Measurements from ENCODE around the gene RASGEF1C.
A peak's percentile ranks its signal among the peaks of the same experiment; 100 is the strongest.

DNA sequence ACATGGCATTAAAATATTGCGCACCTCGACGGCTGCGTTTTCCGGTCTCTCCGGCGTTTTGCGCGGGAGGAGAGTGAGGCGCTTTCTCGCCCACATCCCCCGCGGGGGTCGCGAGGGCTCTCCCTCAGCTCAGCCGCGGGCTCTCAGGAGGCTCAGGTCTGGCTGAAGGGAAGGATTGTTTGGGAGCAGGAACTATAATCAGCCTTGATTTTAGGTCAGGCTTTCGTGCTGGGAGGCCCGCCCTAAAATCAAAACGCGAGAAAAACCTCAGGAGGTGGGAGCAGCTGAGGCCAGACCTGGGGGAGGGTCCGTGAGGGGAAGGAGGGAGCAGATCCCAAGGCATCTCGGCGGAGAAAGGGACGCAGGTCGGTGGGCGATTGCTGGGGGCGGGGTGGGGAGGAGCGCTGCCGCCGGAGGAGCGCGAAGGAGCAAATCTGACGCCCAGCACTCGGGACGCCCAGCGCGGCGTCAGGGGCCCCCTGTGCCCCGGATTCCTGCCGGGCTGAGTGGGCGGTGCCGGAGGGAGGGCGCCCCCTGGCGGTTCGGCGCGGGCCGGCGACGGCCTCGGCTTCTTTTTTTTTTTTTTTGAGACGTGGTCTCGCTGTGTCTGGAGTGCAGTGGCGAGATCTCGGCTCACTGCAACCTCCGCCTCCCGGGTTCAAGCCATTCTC is 118.8 kb downstream of the RASGEF1C start:
- TF ChIP-seq CTCF (IDR thresholded peaks at IDR 0.05; ENCODE audit: low read depth, low read length), result peak; percentile 49
- TF ChIP-seq EZH2phosphoT487 (IDR thresholded peaks at IDR 0.05; ENCODE audit: low read depth), result no peak
